Measurements from ENCODE around the gene SDK1. TPM values are rescaled to one million over a fixed set of nuclear protein-coding genes. Genes with fewer than 3 reads are reported as not detected.
A peak's percentile ranks its signal among the peaks of the same experiment; 100 is the strongest.

Gene SDK1
- total RNA-seq, 2 donors from 2014 or later: 19.8 to 32.4 TPM

DNA sequence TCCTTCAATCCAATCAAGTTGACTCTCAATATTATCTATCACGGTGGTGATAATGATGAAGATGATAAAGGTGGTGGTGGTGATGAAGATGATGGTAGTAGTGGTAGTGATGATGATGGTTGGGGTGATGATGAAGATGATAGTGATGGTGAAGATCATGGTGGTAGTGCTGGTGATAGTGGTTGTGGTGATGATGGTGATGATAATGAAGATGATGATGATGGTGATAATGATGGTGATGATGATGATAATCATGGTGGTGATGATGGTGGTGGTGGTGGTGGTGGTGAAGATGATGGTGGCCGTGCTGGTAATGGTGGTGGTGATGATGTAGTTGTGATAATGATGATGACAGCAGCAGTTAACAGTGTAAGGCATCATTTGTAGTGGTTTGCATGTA is 29.8 kb upstream of the SDK1 start:
- no peak overlapping the region for H3K27ac ChIP-seq
- WGBS, 2 donors: 90% methylated on average over 2 of the region's 2 CpGs
- intact Hi-C loops (cut with DNase I): no loop called here
- no peak for ATAC-seq
- no peaks in the 10 kb centered on the region for H3K9me3 ChIP-seq
- TF ChIP-seq, protein P1, sequence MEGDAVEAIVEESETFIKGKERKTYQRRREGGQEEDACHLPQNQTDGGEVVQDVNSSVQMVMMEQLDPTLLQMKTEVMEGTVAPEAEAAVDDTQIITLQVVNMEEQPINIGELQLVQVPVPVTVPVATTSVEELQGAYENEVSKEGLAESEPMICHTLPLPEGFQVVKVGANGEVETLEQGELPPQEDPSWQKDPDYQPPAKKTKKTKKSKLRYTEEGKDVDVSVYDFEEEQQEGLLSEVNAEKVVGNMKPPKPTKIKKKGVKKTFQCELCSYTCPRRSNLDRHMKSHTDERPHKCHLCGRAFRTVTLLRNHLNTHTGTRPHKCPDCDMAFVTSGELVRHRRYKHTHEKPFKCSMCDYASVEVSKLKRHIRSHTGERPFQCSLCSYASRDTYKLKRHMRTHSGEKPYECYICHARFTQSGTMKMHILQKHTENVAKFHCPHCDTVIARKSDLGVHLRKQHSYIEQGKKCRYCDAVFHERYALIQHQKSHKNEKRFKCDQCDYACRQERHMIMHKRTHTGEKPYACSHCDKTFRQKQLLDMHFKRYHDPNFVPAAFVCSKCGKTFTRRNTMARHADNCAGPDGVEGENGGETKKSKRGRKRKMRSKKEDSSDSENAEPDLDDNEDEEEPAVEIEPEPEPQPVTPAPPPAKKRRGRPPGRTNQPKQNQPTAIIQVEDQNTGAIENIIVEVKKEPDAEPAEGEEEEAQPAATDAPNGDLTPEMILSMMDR (IDR thresholded peaks at IDR 0.05): no peak
- TF ChIP-seq POLR2A (IDR thresholded peaks at IDR 0.05): no peak
- no peak overlapping the region for H3K4me3 ChIP-seq
- no peaks in the 10 kb centered on the region for H3K36me3 ChIP-seq (replicated peaks in 1 of 2; ENCODE audit: insufficient read depth in 1 of 2, low read depth in 2 of 2)
- H3K27me3 ChIP-seq: no peaks in the 10 kb centered on the region
- H3K4me1 ChIP-seq: peaks cover 6% of the 10 kb centered on the region
- DNase-seq: no peak

DNA sequence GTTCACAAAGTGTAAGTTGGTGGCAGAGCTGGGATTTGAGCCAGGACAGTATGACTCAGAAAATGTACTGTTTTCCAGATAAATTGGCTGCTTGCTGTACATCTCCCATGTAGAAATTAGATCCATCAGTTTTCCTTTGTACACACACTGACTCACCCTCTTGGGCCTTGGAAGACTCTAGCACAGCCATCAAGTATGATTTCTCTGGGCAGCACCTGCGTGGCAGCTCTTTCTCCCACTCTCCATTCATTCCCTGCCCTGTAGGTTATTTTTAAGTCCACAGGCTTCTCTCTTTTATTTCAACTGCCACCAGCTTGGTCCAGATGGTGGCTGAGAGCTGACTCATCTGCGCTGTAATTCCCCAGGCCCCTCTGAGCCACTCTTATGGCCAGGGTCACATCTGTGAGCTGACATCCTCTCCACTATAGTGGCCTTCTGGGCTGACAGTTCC is 28.3 kb upstream of the SDK1 start:
- DNase-seq: peak; percentile 10 to 78 (median 27)
- Histone ChIP-seq H3K4me1 (peaks cover 6% of the 10 kb centered on the region), H3K27ac (no peak overlapping the region), H3K4me3 (no peak overlapping the region), H3K36me3 (replicated peaks in 1 of 2; ENCODE audit: insufficient read depth in 1 of 2, low read depth in 2 of 2) (no peaks in the 10 kb centered on the region), H3K9me3 (no peaks in the 10 kb centered on the region), H3K27me3 (no peaks in the 10 kb centered on the region)
- ATAC-seq: peak; percentile 60
- TF ChIP-seq, protein P1 (IDR thresholded peaks at IDR 0.05): no peak
- no peak for TF ChIP-seq POLR2A (IDR thresholded peaks at IDR 0.05)
- 65 to 78% methylated on average over 2 of the region's 2 CpGs for WGBS, 2 donors
- intact Hi-C loops (cut with DNase I): no loop called here

DNA sequence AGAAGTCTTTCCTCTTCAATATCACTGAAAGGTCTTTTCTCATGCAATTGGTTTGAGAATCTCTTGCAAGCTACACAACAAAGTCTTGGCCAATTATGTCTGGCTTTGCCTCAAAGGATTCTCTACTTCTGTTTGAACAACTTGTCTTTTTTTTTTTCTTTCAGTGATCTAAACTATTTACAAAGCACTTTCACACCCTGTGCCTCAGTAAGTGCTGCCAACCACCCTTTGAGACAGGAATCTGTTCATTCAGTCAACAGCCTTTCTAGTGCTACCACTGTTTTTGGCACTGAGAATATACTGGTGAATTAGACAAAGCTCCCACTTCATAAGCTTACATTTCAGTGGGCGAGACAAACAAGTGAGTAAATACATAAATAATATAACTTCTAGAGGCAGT is 26.9 kb upstream of the SDK1 start:
- H3K36me3 ChIP-seq (replicated peaks in 1 of 2; ENCODE audit: insufficient read depth in 1 of 2, low read depth in 2 of 2): no peaks in the 10 kb centered on the region
- WGBS, 2 donors: 77 to 100% methylated on average over 1 of the region's 1 CpG
- ATAC-seq: no peak
- no peaks in the 10 kb centered on the region for H3K27me3 ChIP-seq
- no peaks in the 10 kb centered on the region for H3K9me3 ChIP-seq
- TF ChIP-seq POLR2A (IDR thresholded peaks at IDR 0.05): no peak
- TF ChIP-seq, protein P1 (IDR thresholded peaks at IDR 0.05): no peak
- no peak overlapping the region for H3K27ac ChIP-seq
- intact Hi-C loops (cut with DNase I): no loop called here
- peaks cover 6% of the 10 kb centered on the region for H3K4me1 ChIP-seq
- H3K4me3 ChIP-seq: no peak overlapping the region
- DNase-seq: no peak

DNA sequence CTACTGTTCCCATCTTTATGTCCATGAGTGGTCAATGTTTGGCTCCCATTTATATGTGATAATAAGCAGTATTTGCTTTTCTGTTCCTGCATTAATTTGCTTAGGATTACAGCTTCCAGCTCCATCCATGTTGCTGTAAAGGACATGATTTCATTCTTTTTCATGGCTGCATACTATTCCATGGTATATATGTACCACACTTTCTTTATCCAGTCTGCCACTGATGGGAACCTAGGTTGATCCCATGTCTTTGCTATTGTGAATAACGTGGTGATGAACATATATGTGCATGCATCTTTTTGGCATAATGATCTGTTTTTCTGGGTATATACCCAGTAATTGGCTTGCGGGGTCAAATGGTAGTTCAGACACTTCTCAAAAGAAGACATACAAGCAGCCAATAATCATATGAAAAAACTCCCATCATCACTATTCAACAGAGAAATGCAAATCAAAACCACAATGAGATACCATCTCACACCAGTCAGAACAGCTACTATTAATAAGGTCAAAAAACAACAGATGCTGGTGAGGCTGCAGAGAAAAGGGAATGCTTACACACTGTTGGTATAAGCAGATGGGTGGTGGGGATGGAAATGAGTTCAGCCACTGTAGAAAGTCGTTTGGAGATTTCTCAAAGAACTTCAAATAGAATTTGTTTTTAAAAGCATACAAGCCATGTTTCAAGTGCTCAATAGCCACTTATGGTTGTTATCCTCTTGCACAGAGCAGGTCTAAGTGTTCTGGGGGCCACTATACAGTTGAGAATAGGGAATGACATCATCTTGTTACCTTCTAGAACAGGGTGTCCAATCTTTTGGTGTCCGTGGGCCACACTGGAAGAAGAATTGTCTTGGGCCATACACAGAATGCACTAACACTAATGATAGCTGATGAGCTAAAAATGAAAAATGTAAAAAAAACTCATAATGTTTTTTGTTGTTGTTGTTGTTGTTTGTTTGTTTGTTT is 23.2 kb upstream of the SDK1 start:
- WGBS, 2 donors: 75 to 76% methylated on average over 4 of the region's 4 CpGs
- Histone ChIP-seq H3K36me3 (replicated peaks in 1 of 2; ENCODE audit: insufficient read depth in 1 of 2, low read depth in 2 of 2) (no peaks in the 10 kb centered on the region), H3K27ac (no peak overlapping the region), H3K9me3 (no peaks in the 10 kb centered on the region), H3K27me3 (no peaks in the 10 kb centered on the region), H3K4me3 (no peak overlapping the region), H3K4me1 (peaks cover 2% of the 10 kb centered on the region)
- DNase-seq: no peak
- TF ChIP-seq, protein P1 (IDR thresholded peaks at IDR 0.05): no peak
- no peak for TF ChIP-seq POLR2A (IDR thresholded peaks at IDR 0.05)
- intact Hi-C loops (cut with DNase I): no loop called here
- ATAC-seq: no peak

Data from body of pancreas (tissue), 4 donors.